ENCODE measurements around the gene ENPEP. TPM values are rescaled to one million over a fixed set of nuclear protein-coding genes. Genes with fewer than 3 reads are reported as not detected.

Gene ENPEP
- total and polyA plus RNA-seq, 2 donors (not counting 1 experiment from before 2014, with no cell fraction given) = not detected

DNA sequence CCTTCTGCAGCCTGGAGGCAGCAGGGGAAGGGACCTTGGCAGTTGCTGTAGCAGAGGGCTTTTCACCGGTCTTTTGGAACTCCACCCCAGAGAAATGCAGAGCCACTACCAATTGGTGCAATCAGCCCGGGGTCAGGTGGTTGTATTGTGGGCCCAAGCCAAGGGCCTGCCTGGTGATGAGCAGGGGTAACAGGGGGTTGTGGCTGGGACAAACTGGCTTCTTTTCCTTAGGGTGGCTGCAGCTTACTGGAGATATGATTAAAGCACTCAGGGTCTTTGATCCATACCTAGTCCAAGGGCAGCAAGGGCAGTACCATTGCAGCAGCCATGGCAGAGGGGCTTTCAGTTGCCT is 28.1 kb downstream of the ENPEP start:
- ATAC-seq (ENCODE audit: low read depth) = no peak
- H3K4me1 Mint-ChIP-seq = no peaks in the 10 kb centered on the region
- Histone ChIP-seq H3K4me1 (ENCODE audit: control insufficient read depth in 2 of 2, insufficient read depth in 2 of 2, low read length in 2 of 2) (no peaks in the 10 kb centered on the region), H2AFZ (ENCODE audit: insufficient read depth, low read depth, low read length, poor library complexity, severe bottlenecking) (no peak overlapping the region), H3K9me3 (ENCODE audit: control extremely low read depth in 1 of 3, control insufficient read depth in 2 of 3, insufficient read depth in 1 of 3, low read length in 2 of 3) (no peaks in the 10 kb centered on the region), H3K4me2 (replicated peaks; ENCODE audit: low read depth, low read length, poor library complexity, severe bottlenecking) (no peak overlapping the region), H3K27ac (ENCODE audit: low read length in 2 of 2) (no peak overlapping the region), H3K4me3 (ENCODE audit: control extremely low read depth in 1 of 5, extremely low read depth in 1 of 5, insufficient read depth in 1 of 5, low read depth in 2 of 5, low read length in 4 of 5) (no peak overlapping the region), H3K9ac (ENCODE audit: low read length) (no peak overlapping the region), H3K36me3 (replicated peaks in 1 of 2; ENCODE audit: control extremely low read depth in 1 of 2, control insufficient read depth in 1 of 2, extremely low read depth in 1 of 2, insufficient read depth in 2 of 2, low read length in 1 of 2) (no peaks in the 10 kb centered on the region), H3K79me2 (ENCODE audit: control insufficient read depth, insufficient read depth, low read length) (no peaks in the 10 kb centered on the region), H3K27me3 (replicated peaks in 1 of 4; ENCODE audit: control extremely low read depth in 1 of 4, control insufficient read depth in 3 of 4, insufficient read depth in 4 of 4, low read length in 3 of 4) (no peaks in the 10 kb centered on the region), H4K20me1 (ENCODE audit: control insufficient read depth, insufficient read depth, low read length, poor library complexity, severe bottlenecking) (no peaks in the 10 kb centered on the region)
- POLR2A ChIA-PET = no interaction called here
- H3K4me3 Mint-ChIP-seq = no peak overlapping the region
- intact Hi-C loops (cut with micrococcal nuclease) = no loop called here
- H3K9me3 Mint-ChIP-seq (ENCODE audit: insufficient read depth) = no peaks in the 10 kb centered on the region
- 100% methylated on average over 1 of the region's 2 CpGs for WGBS (ENCODE audit: insufficient coverage)
- H3K27me3 Mint-ChIP-seq = peaks cover 25% of the 10 kb centered on the region
- TF ChIP-seq, protein P1, sequence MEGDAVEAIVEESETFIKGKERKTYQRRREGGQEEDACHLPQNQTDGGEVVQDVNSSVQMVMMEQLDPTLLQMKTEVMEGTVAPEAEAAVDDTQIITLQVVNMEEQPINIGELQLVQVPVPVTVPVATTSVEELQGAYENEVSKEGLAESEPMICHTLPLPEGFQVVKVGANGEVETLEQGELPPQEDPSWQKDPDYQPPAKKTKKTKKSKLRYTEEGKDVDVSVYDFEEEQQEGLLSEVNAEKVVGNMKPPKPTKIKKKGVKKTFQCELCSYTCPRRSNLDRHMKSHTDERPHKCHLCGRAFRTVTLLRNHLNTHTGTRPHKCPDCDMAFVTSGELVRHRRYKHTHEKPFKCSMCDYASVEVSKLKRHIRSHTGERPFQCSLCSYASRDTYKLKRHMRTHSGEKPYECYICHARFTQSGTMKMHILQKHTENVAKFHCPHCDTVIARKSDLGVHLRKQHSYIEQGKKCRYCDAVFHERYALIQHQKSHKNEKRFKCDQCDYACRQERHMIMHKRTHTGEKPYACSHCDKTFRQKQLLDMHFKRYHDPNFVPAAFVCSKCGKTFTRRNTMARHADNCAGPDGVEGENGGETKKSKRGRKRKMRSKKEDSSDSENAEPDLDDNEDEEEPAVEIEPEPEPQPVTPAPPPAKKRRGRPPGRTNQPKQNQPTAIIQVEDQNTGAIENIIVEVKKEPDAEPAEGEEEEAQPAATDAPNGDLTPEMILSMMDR (IDR thresholded peaks at IDR 0.05) = no peak
- TF ChIP-seq EZH2 (IDR thresholded peaks at IDR 0.05; ENCODE audit: borderline replicate concordance, insufficient read depth, low read depth, low read length, poor library complexity, severe bottlenecking) = no peak
- CTCF ChIA-PET = interaction anchor here (1.3 to 1.5 kb wide), 2 partner anchors 11 to 12 kb away, joined by 5 read pairs; no protein-coding TSS in a partner anchor
- H3K27ac Mint-ChIP-seq = no peak overlapping the region
- no peak for DNase-seq

DNA sequence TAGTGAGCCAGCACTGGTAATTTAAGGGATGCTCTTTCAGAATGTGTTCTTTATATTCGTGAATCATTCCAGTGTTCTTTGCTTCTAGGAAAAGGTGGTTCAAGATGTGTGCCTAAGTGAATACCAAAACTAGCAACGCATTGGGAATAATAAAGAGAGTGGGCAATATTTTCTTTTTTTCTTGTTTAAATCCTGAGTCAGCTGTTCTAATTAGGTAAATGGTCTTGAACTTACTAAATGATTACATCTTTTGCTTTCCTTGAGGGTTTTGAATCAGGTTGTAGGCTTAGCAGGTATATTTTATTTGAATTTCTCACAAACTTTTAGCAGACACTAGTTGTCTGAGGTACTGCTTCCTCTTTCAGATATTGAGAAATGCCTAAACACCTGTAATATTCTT is 29.5 kb downstream of the ENPEP start:
- ATAC-seq (ENCODE audit: low read depth) (no peak), DNase-seq (no peak)
- Histone ChIP-seq H2AFZ (ENCODE audit: insufficient read depth, low read depth, low read length, poor library complexity, severe bottlenecking) (no peak overlapping the region), H3K79me2 (ENCODE audit: control insufficient read depth, insufficient read depth, low read length) (no peaks in the 10 kb centered on the region), H3K4me1 (ENCODE audit: control insufficient read depth in 2 of 2, insufficient read depth in 2 of 2, low read length in 2 of 2) (no peaks in the 10 kb centered on the region), H4K20me1 (ENCODE audit: control insufficient read depth, insufficient read depth, low read length, poor library complexity, severe bottlenecking) (no peaks in the 10 kb centered on the region), H3K27ac (ENCODE audit: low read length in 2 of 2) (no peak overlapping the region), H3K9ac (ENCODE audit: low read length) (no peak overlapping the region), H3K27me3 (replicated peaks in 1 of 4; ENCODE audit: control extremely low read depth in 1 of 4, control insufficient read depth in 3 of 4, insufficient read depth in 4 of 4, low read length in 3 of 4) (no peaks in the 10 kb centered on the region), H3K36me3 (replicated peaks in 1 of 2; ENCODE audit: control extremely low read depth in 1 of 2, control insufficient read depth in 1 of 2, extremely low read depth in 1 of 2, insufficient read depth in 2 of 2, low read length in 1 of 2) (no peaks in the 10 kb centered on the region), H3K4me3 (ENCODE audit: control extremely low read depth in 1 of 5, extremely low read depth in 1 of 5, insufficient read depth in 1 of 5, low read depth in 2 of 5, low read length in 4 of 5) (no peak overlapping the region), H3K4me2 (replicated peaks; ENCODE audit: low read depth, low read length, poor library complexity, severe bottlenecking) (no peak overlapping the region), H3K9me3 (ENCODE audit: control extremely low read depth in 1 of 3, control insufficient read depth in 2 of 3, insufficient read depth in 1 of 3, low read length in 2 of 3) (no peaks in the 10 kb centered on the region)
- intact Hi-C loops (cut with micrococcal nuclease) = no loop called here
- POLR2A ChIA-PET = no interaction called here
- TF ChIP-seq, protein P1 (IDR thresholded peaks at IDR 0.05) = no peak
- TF ChIP-seq EZH2 (IDR thresholded peaks at IDR 0.05; ENCODE audit: borderline replicate concordance, insufficient read depth, low read depth, low read length, poor library complexity, severe bottlenecking) = no peak
- CTCF ChIA-PET = interaction anchor here (1.6 kb wide), 1 partner anchor 456 kb away, joined by 6 read pairs; no protein-coding TSS in a partner anchor
- H3K27me3 Mint-ChIP-seq = peaks cover 19% of the 10 kb centered on the region
- 85% methylated on average over 1 of the region's 2 CpGs for WGBS (ENCODE audit: insufficient coverage)
- no peak overlapping the region for H3K27ac Mint-ChIP-seq
- no peaks in the 10 kb centered on the region for H3K9me3 Mint-ChIP-seq (ENCODE audit: insufficient read depth)
- H3K4me1 Mint-ChIP-seq = no peaks in the 10 kb centered on the region
- H3K4me3 Mint-ChIP-seq = no peak overlapping the region

All from B cell (primary cell).